Measurements from ENCODE around the gene SAFB.
"Not testable (repeated sequence)": the region's sequence is repeated elsewhere in the genome, so short reads cannot be mapped to it uniquely, and the experiment has no call there.

SAFB gene

DNA sequence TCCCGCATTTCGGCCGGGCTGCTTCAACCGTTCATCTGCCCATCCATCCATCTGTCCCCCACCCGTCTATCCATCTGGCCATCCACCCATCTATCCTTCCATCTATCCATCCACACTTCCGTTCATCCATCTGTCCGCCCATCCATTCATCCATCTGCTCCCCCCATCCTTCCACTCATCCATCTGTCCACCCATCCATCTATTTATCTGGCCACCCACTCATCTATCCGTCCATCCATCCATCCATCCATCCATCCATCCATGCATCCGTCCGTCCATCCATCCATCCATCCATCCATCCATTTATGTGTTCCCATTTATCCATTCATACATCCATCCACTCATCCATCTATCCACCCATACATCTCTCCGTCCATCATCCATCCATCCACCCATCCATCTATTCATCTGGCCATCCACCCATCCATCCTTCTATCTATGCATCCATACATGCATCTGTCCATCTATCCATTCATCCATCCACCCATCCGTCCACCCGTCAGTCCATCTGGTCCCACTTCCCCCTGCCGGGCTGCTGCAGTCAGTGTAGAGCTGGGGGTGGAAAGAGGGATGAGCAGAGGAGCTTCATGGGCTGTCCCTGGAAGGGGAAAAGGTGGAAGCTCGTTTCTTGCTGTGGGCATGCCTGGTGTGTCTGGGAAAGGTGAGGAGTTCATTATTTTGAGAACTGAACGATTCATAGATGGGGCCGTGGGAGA is 58.7 kb downstream of the SAFB start:
- peaks cover 16% of the 10 kb centered on the region for H3K4me1 ChIP-seq (ENCODE audit: insufficient read depth, low read length)
- no peak overlapping the region for H3K9ac ChIP-seq (ENCODE audit: low read length)
- peak overlapping the region; percentile 94 for H3K27ac ChIP-seq (ENCODE audit: low read depth, low read length)
- peak overlapping the region; percentile 90 to 91 for H3K4me3 ChIP-seq (ENCODE audit: low read depth in 1 of 2, low read length in 2 of 2)
- H3K27me3 ChIP-seq (ENCODE audit: control insufficient read depth in 1 of 2, insufficient read depth in 2 of 2, low read length in 2 of 2), result no peaks in the 10 kb centered on the region
- H3K9me3 ChIP-seq (ENCODE audit: low read length), result no peaks in the 10 kb centered on the region
- H3K36me3 ChIP-seq (ENCODE audit: insufficient read depth, low read length), result no peaks in the 10 kb centered on the region

GRCh38 chr19:5682107-5682482 is 59.2 kb downstream of the SAFB start:
- peaks cover 16% of the 10 kb centered on the region for H3K4me1 ChIP-seq (ENCODE audit: insufficient read depth, low read length)
- H3K4me3 ChIP-seq (ENCODE audit: low read depth in 1 of 2, low read length in 2 of 2), result no peak overlapping the region
- H3K27ac ChIP-seq (ENCODE audit: low read depth, low read length), result no peak overlapping the region
- H3K9ac ChIP-seq (ENCODE audit: low read length), result no peak overlapping the region
- no peaks in the 10 kb centered on the region for H3K9me3 ChIP-seq (ENCODE audit: low read length)
- H3K27me3 ChIP-seq (ENCODE audit: control insufficient read depth in 1 of 2, insufficient read depth in 2 of 2, low read length in 2 of 2), result no peaks in the 10 kb centered on the region
- no peaks in the 10 kb centered on the region for H3K36me3 ChIP-seq (ENCODE audit: insufficient read depth, low read length)

DNA sequence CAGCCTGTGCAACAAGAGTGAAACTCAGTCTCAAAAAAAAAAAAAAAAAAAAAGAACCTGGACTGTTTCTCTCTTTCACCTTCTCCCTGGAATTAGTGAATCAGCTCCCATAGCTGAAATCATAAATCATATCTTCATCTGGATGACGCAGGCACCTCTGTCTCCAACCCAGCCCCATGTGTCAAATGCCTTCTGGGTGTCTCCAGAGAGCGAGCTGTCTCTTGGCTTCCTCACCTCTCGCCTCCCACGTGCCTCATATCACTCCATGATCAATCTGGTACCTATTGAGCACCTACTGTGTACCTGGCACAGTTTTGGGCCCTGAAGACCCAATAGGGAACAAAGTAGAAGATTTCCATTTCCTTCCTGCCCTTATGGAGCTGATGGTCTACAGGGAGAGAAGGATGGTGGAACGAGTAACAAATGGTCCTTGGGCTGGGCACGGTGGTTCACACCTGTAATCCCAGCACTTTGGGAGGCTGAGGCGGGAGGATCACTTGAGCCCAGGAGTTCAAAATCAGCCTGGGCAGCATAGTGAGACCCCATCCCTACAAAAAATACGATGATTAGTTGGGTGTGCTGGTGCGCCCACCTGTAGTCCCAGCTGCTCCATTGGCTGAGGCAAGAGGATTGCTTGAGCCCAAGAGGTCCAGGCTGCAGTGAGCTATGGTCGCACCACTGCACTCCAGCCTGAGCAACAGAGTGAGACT is 60.4 kb downstream of the SAFB start:
- no peaks in the 10 kb centered on the region for H3K9me3 ChIP-seq (ENCODE audit: low read length)
- no peaks in the 10 kb centered on the region for H3K27me3 ChIP-seq (ENCODE audit: control insufficient read depth in 1 of 2, insufficient read depth in 2 of 2, low read length in 2 of 2)
- H3K36me3 ChIP-seq (ENCODE audit: insufficient read depth, low read length), result no peaks in the 10 kb centered on the region
- H3K4me1 ChIP-seq (ENCODE audit: insufficient read depth, low read length), result peaks cover 16% of the 10 kb centered on the region
- H3K4me3 ChIP-seq (ENCODE audit: low read depth in 1 of 2, low read length in 2 of 2), result no peak overlapping the region
- H3K27ac ChIP-seq (ENCODE audit: low read depth, low read length), result no peak overlapping the region
- H3K9ac ChIP-seq (ENCODE audit: low read length), result no peak overlapping the region

- no peaks in the 10 kb centered on the region for H3K36me3 ChIP-seq (ENCODE audit: insufficient read depth, low read length)
- no peak overlapping the region for H3K27ac ChIP-seq (ENCODE audit: low read depth, low read length)
- H3K9ac ChIP-seq (ENCODE audit: low read length), result no peak overlapping the region
- H3K27me3 ChIP-seq (ENCODE audit: control insufficient read depth in 1 of 2, insufficient read depth in 2 of 2, low read length in 2 of 2), result no peaks in the 10 kb centered on the region
- no peaks in the 10 kb centered on the region for H3K9me3 ChIP-seq (ENCODE audit: low read length)
- peaks cover 7% of the 10 kb centered on the region for H3K4me1 ChIP-seq (ENCODE audit: insufficient read depth, low read length)
- H3K4me3 ChIP-seq (ENCODE audit: low read depth in 1 of 2, low read length in 2 of 2), result no peak overlapping the region
These were observed 62.0 kb downstream of the SAFB start for GRCh38 chr19:5684694-5685430.

DNA sequence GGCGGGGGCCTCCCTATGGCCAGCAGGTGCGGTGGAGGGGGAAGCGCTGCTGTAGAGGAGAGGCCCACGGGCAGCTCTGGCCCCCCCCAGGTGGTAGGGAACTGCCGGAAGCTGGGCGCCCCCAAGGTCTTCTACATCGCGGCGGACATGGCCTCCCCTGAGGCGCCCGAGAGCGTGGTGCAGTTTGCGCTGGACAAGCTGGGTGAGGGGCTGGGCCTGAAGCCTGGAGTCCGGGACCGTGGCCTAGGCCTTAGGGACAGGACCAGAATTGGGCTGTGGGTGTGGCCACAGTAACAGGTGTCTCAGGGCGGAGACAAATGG is 63.4 kb downstream of the SAFB start:
- H3K4me3 ChIP-seq (ENCODE audit: low read depth in 1 of 2, low read length in 2 of 2), result peak overlapping the region; percentile 61 to 68
- no peak overlapping the region for H3K9ac ChIP-seq (ENCODE audit: low read length)

GRCh38 chr19:5686647-5687359 is 63.9 kb downstream of the SAFB start:
- peak overlapping the region; percentile 61 to 68 for H3K4me3 ChIP-seq (ENCODE audit: low read depth in 1 of 2, low read length in 2 of 2)
- H3K9ac ChIP-seq (ENCODE audit: low read length), result no peak overlapping the region
- H3K27me3 ChIP-seq (ENCODE audit: control insufficient read depth in 1 of 2, insufficient read depth in 2 of 2, low read length in 2 of 2), result no peaks in the 10 kb centered on the region
- H3K36me3 ChIP-seq (ENCODE audit: insufficient read depth, low read length), result peaks cover 1% of the 10 kb centered on the region
- H3K4me1 ChIP-seq (ENCODE audit: insufficient read depth, low read length), result peaks cover 5% of the 10 kb centered on the region
- no peaks in the 10 kb centered on the region for H3K9me3 ChIP-seq (ENCODE audit: low read length)
- H3K27ac ChIP-seq (ENCODE audit: low read depth, low read length), result peak overlapping the region; percentile 78

More for the DNA sequence above, 63.4 kb downstream of the SAFB start:
- Histone ChIP-seq H3K4me1 (ENCODE audit: insufficient read depth, low read length) (peaks cover 7% of the 10 kb centered on the region), H3K36me3 (ENCODE audit: insufficient read depth, low read length) (no peaks in the 10 kb centered on the region), H3K27me3 (ENCODE audit: control insufficient read depth in 1 of 2, insufficient read depth in 2 of 2, low read length in 2 of 2) (no peaks in the 10 kb centered on the region), H3K27ac (ENCODE audit: low read depth, low read length) (peak overlapping the region; percentile 78), H3K9me3 (ENCODE audit: low read length) (no peaks in the 10 kb centered on the region)

GRCh38 chr19:5687360-5688198 is 64.7 kb downstream of the SAFB start:
- H3K27me3 ChIP-seq (ENCODE audit: control insufficient read depth in 1 of 2, insufficient read depth in 2 of 2, low read length in 2 of 2), result no peaks in the 10 kb centered on the region
- peak overlapping the region; percentile 78 for H3K27ac ChIP-seq (ENCODE audit: low read depth, low read length)
- H3K9me3 ChIP-seq (ENCODE audit: low read length), result no peaks in the 10 kb centered on the region
- H3K4me1 ChIP-seq (ENCODE audit: insufficient read depth, low read length), result peaks cover 11% of the 10 kb centered on the region
- H3K4me3 ChIP-seq (ENCODE audit: low read depth in 1 of 2, low read length in 2 of 2), result peak overlapping the region; percentile 61 to 68
- H3K36me3 ChIP-seq (ENCODE audit: insufficient read depth, low read length), result peaks cover 9% of the 10 kb centered on the region
- no peak overlapping the region for H3K9ac ChIP-seq (ENCODE audit: low read length)

DNA sequence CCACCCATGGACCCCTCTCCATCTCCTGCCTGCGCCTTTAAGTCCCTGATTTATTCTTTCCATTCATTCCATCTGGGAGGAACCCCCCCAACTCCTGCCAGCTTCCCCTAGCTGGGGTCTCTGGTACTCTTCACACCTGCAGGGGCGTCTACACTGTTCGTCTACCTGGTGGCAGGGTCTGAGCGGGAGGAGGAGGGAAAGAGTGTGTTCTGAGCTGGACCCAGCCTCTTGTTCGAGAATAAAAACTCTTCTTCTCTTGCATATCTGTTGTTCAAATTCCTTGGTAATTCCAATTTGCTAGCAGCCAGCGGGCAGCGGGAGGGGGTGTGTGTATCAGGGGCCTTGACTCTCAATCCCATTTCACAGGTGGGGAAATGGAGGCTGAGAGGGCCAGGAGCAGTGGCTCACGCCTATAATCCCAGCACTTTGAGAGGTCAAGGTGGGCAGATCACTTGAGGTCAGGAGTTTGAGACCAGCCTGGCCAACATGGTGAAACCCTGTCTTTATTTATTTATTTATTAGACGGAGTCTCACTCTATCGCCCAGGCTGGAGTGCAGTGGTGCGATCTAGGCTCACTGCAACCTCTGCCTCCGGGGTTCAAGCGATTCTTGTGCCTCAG is 65.5 kb downstream of the SAFB start:
- not testable (repeated sequence) for H3K9ac ChIP-seq (ENCODE audit: low read length); H3K27ac ChIP-seq (ENCODE audit: low read depth, low read length); H3K4me3 ChIP-seq (ENCODE audit: low read depth in 1 of 2, low read length in 2 of 2); H3K27me3 ChIP-seq (ENCODE audit: control insufficient read depth in 1 of 2, insufficient read depth in 2 of 2, low read length in 2 of 2); H3K9me3 ChIP-seq (ENCODE audit: low read length)
- Histone ChIP-seq H3K36me3 (ENCODE audit: insufficient read depth, low read length) (peaks cover 17% of the 10 kb centered on the region), H3K4me1 (ENCODE audit: insufficient read depth, low read length) (peaks cover 11% of the 10 kb centered on the region)

GRCh38 chr19:5690125-5690954 is 67.5 kb downstream of the SAFB start, which contains the start of gene RPL36:
Gene RPL36, plus strand, starts transcription at chr19:5690295. Its CDS starts 213 bp downstream, at chr19:5690508.
- peaks cover 36% of the 10 kb centered on the region for H3K36me3 ChIP-seq (ENCODE audit: insufficient read depth, low read length)
- H3K9me3 ChIP-seq (ENCODE audit: low read length), result no peaks in the 10 kb centered on the region
- no peaks in the 10 kb centered on the region for H3K27me3 ChIP-seq (ENCODE audit: control insufficient read depth in 1 of 2, insufficient read depth in 2 of 2, low read length in 2 of 2)

More at GRCh38 chr19:5690125-5690954, 67.5 kb downstream of the SAFB start, which contains the start of gene RPL36:
- Histone ChIP-seq H3K9ac (ENCODE audit: low read length) (peak within 1 kb of the TSS; percentile 76), H3K27ac (ENCODE audit: low read depth, low read length) (peak within 1 kb of the TSS; percentile 96), H3K4me3 (ENCODE audit: low read depth in 1 of 2, low read length in 2 of 2) (peak within 1 kb of the TSS; percentile 95 to 97), H3K4me1 (ENCODE audit: insufficient read depth, low read length) (peaks cover 11% of the 10 kb centered on the region)
